Measurements from ENCODE around the gene CEMIP. TPM values are rescaled to one million over a fixed set of nuclear protein-coding genes. Genes with fewer than 3 reads are reported as not detected.

CEMIP gene
- total and polyA plus RNA-seq, 2 of the 13 experiments (the other 11 are each of a cell fraction or from before 2014, with no cell fraction given): 4.3 to 28.5 TPM

- TF ChIP-seq REST (IDR thresholded peaks at IDR 0.05; ENCODE audit: borderline replicate concordance in 1 of 2, low read depth in 1 of 2, low read length in 2 of 2) (no peak), U2AF2 (IDR thresholded peaks at IDR 0.05; ENCODE audit: low read depth, low read length) (no peak), ZNF646 (CRISPR knock-in tag; IDR thresholded peaks at IDR 0.05) (no peak), NCOA1 (CRISPR knock-in tag; IDR thresholded peaks at IDR 0.05) (no peak), CENPX (CRISPR knock-in tag; IDR thresholded peaks at IDR 0.05) (no peak), ZSCAN30 (CRISPR knock-in tag; IDR thresholded peaks at IDR 0.05) (no peak), NFE2L2 (IDR thresholded peaks at IDR 0.05; ENCODE audit: low read length) (no peak), JUND (CRISPR knock-in tag; IDR thresholded peaks at IDR 0.05) (peak; percentile 48; the same call in 1 of the 2 replicates), ZFYVE20 (CRISPR knock-in tag; IDR thresholded peaks at IDR 0.05; ENCODE audit: borderline replicate concordance, low read depth) (no peak), ZNF781 (CRISPR knock-in tag; IDR thresholded peaks at IDR 0.05; ENCODE audit: borderline replicate concordance, not compliant biosample characterization) (no peak), PLRG1 (conservative IDR thresholded peaks at IDR 0.05) (no peak), GABPB1 (CRISPR knock-in tag; IDR thresholded peaks at IDR 0.05) (peak; percentile 90)
- TF ChIP-seq, protein P1, sequence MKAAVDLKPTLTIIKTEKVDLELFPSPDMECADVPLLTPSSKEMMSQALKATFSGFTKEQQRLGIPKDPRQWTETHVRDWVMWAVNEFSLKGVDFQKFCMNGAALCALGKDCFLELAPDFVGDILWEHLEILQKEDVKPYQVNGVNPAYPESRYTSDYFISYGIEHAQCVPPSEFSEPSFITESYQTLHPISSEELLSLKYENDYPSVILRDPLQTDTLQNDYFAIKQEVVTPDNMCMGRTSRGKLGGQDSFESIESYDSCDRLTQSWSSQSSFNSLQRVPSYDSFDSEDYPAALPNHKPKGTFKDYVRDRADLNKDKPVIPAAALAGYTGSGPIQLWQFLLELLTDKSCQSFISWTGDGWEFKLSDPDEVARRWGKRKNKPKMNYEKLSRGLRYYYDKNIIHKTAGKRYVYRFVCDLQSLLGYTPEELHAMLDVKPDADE (CRISPR knock-in tag; IDR thresholded peaks at IDR 0.05): no peak
- TF ChIP-seq, protein P2, sequence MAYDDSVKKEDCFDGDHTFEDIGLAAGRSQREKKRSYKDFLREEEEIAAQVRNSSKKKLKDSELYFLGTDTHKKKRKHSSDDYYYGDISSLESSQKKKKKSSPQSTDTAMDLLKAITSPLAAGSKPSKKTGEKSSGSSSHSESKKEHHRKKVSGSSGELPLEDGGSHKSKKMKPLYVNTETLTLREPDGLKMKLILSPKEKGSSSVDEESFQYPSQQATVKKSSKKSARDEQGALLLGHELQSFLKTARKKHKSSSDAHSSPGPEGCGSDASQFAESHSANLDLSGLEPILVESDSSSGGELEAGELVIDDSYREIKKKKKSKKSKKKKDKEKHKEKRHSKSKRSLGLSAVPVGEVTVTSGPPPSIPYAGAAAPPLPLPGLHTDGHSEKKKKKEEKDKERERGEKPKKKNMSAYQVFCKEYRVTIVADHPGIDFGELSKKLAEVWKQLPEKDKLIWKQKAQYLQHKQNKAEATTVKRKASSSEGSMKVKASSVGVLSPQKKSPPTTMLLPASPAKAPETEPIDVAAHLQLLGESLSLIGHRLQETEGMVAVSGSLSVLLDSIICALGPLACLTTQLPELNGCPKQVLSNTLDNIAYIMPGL (CRISPR knock-in tag; IDR thresholded peaks at IDR 0.05; ENCODE audit: borderline replicate concordance in 1 of 2, low read depth in 1 of 2): peak; percentile 75 to 76
These were observed 210.6 kb downstream of the CEMIP start, which contains the start of gene MESD (continued) for GRCh38 chr15:80989518-80990478.
